Endothelial cell of umbilical vein (primary cell): ENCODE measurements around the gene LHFPL2.

Experiments
- CTCF ChIP-seq, 2 donors: IDR thresholded peaks; 1 replicate in 1 of 2; 2 replicates in 1 of 2; pipeline ENCODE4 v1.5.1; 2011; ENCODE audit warnings: low read length in 2 of 2, mild to moderate bottlenecking in 2 of 2, moderate library complexity in 2 of 2, control low read depth in 1 of 2, inconsistent platforms in 1 of 2, low read depth in 1 of 2; ENCODE audit not compliant: insufficient read depth in 1 of 2; ENCODE audit errors: extremely low read depth in 1 of 2
- EZH2 ChIP-seq: IDR thresholded peaks from 2 replicates; pipeline ENCODE4 v1.6.1; 2012; ENCODE audit warnings: borderline replicate concordance, low read depth, mild to moderate bottlenecking, moderate library complexity, low read length, inconsistent platforms; ENCODE audit not compliant: severe bottlenecking
- GATA2 ChIP-seq: IDR thresholded peaks from 2 replicates; pipeline ENCODE4 v1.7.0; 2011; ENCODE audit warnings: low read depth, mild to moderate bottlenecking, moderate library complexity, mixed read lengths, low read length; ENCODE audit not compliant: insufficient read length, insufficient read depth
- MAX ChIP-seq: IDR thresholded peaks from 2 replicates; pipeline ENCODE4 v1.6.1; 2011; ENCODE audit not compliant: insufficient read depth, insufficient read length
- MYC ChIP-seq: IDR thresholded peaks from one replicate; pipeline ENCODE4 v1.6.1; 2011; ENCODE audit warnings: mild to moderate bottlenecking, low read depth, low read length
- POLR2A ChIP-seq: IDR thresholded peaks from 2 replicates; pipeline ENCODE4 v1.6.1; 2012; ENCODE audit warnings: low read depth, mild to moderate bottlenecking, control low read depth, low read length
- POLR2AphosphoS5 ChIP-seq: IDR thresholded peaks from 2 replicates; pipeline ENCODE4 v1.6.1; 2012; ENCODE audit warnings: low read depth, mild to moderate bottlenecking, control low read depth, low read length, moderate library complexity; ENCODE audit not compliant: insufficient read depth

- no peak for TF ChIP-seq CTCF (IDR thresholded peaks at IDR 0.05; ENCODE audit: extremely low read depth in 1 of 2, insufficient read depth in 1 of 2, low read depth in 1 of 2, low read length in 2 of 2)
- TF ChIP-seq POLR2AphosphoS5: no peak
- no peak for TF ChIP-seq POLR2A
- TF ChIP-seq MAX: no peak
- no peak for TF ChIP-seq EZH2
- no peak for TF ChIP-seq GATA2
- no peak for TF ChIP-seq MYC
Observed at GRCh38 chr5:78557601-78558000, 91.0 kb downstream of the LHFPL2 start.
